Measurements from ENCODE around the gene PUSL1.
A peak's percentile ranks its signal among the peaks of the same experiment; 100 is the strongest.

PUSL1 gene

GRCh38 chr1:1286313-1287261, 21.8 kb upstream of the PUSL1 start:
- Histone ChIP-seq H3K27ac (ENCODE audit: low read length) (no peak overlapping the region), H3K4me3 (ENCODE audit: low read length) (no peak overlapping the region; the same call in 1 of the 2 replicates), H3K4me1 (ENCODE audit: control insufficient read depth, insufficient read depth, low read length) (no peaks in the 10 kb centered on the region), H3K27me3 (ENCODE audit: control insufficient read depth, insufficient read depth, low read length) (no peaks in the 10 kb centered on the region), H3K36me3 (ENCODE audit: control insufficient read depth, insufficient read depth, low read length) (no peaks in the 10 kb centered on the region; the same call in 1 of the 2 replicates), H3K9me3 (ENCODE audit: control insufficient read depth, insufficient read depth, low read length) (no peaks in the 10 kb centered on the region)
- no CpG with 5 or more reads among the region's 50 CpGs for WGBS (ENCODE audit: insufficient coverage, insufficient read length)
- DNase-seq (ENCODE audit: low read depth, low spot score): no peak

- no peaks in the 10 kb centered on the region for H3K9me3 ChIP-seq (ENCODE audit: control insufficient read depth, insufficient read depth, low read length)
- H3K4me1 ChIP-seq (ENCODE audit: control insufficient read depth, insufficient read depth, low read length): no peaks in the 10 kb centered on the region
- no peaks in the 10 kb centered on the region for H3K27me3 ChIP-seq (ENCODE audit: control insufficient read depth, insufficient read depth, low read length)
- no CpG with 5 or more reads among the region's 46 CpGs for WGBS (ENCODE audit: insufficient coverage, insufficient read length)
- DNase-seq (ENCODE audit: low read depth, low spot score): no peak
- no peaks in the 10 kb centered on the region; the same call in 1 of the 2 replicates for H3K36me3 ChIP-seq (ENCODE audit: control insufficient read depth, insufficient read depth, low read length)
- no peak overlapping the region; the same call in 1 of the 2 replicates for H3K4me3 ChIP-seq (ENCODE audit: low read length)
- H3K27ac ChIP-seq (ENCODE audit: low read length): no peak overlapping the region
These were observed 20.9 kb upstream of the PUSL1 start for GRCh38 chr1:1287288-1288110.

- H3K27ac ChIP-seq (ENCODE audit: low read length): no peak overlapping the region
- no CpG with 5 or more reads among the region's 15 CpGs for WGBS (ENCODE audit: insufficient coverage, insufficient read length)
- H3K36me3 ChIP-seq (ENCODE audit: control insufficient read depth, insufficient read depth, low read length): no peaks in the 10 kb centered on the region; the same call in 1 of the 2 replicates
- H3K4me1 ChIP-seq (ENCODE audit: control insufficient read depth, insufficient read depth, low read length): 0 out of 2 replicates have a peak, but pooled peaks cover 2% of the 10 kb centered on the region
- H3K9me3 ChIP-seq (ENCODE audit: control insufficient read depth, insufficient read depth, low read length): no peaks in the 10 kb centered on the region
- no peak overlapping the region for H3K4me3 ChIP-seq (ENCODE audit: low read length)
- no peaks in the 10 kb centered on the region for H3K27me3 ChIP-seq (ENCODE audit: control insufficient read depth, insufficient read depth, low read length)
- no peak for DNase-seq (ENCODE audit: low read depth, low spot score)
These were observed 18.1 kb upstream of the PUSL1 start for GRCh38 chr1:1290238-1290731.

DNA sequence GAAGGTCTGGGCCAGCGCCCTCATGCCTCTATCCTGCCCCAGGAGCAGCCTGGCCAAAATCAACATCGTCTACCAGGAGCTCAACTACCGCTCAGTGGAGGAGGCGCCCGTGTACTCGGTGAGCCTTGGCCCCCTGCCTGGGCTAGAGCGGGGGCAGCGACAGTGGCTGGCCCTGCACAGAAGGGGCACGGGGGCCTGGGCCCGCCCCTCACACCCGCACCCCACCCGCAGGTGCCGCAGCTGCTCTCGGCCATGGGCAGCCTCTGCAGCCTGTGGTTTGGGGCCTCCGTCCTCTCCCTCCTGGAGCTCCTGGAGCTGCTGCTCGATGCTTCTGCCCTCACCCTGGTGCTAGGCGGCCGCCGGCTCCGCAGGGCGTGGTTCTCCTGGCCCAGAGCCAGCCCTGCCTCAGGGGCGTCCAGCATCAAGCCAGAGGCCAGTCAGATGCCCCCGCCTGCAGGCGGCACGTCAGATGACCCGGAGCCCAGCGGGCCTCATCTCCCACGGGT, 17.3 kb upstream of the PUSL1 start:
- Histone ChIP-seq H3K4me3 (ENCODE audit: low read length) (no peak overlapping the region), H3K9me3 (ENCODE audit: control insufficient read depth, insufficient read depth, low read length) (no peaks in the 10 kb centered on the region), H3K27me3 (ENCODE audit: control insufficient read depth, insufficient read depth, low read length) (no peaks in the 10 kb centered on the region), H3K36me3 (ENCODE audit: control insufficient read depth, insufficient read depth, low read length) (no peaks in the 10 kb centered on the region; the same call in 1 of the 2 replicates), H3K4me1 (ENCODE audit: control insufficient read depth, insufficient read depth, low read length) (0 out of 2 replicates have a peak, but pooled peaks cover 2% of the 10 kb centered on the region), H3K27ac (ENCODE audit: low read length) (no peak overlapping the region)
- WGBS (ENCODE audit: insufficient coverage, insufficient read length): no CpG with 5 or more reads among the region's 28 CpGs
- no peak for DNase-seq (ENCODE audit: low read depth, low spot score)

- Histone ChIP-seq H3K9me3 (ENCODE audit: control insufficient read depth, insufficient read depth, low read length) (no peaks in the 10 kb centered on the region), H3K4me1 (ENCODE audit: control insufficient read depth, insufficient read depth, low read length) (0 out of 2 replicates have a peak, but pooled peaks cover 2% of the 10 kb centered on the region), H3K4me3 (ENCODE audit: low read length) (no peak overlapping the region), H3K27me3 (ENCODE audit: control insufficient read depth, insufficient read depth, low read length) (no peaks in the 10 kb centered on the region), H3K27ac (ENCODE audit: low read length) (no peak overlapping the region), H3K36me3 (ENCODE audit: control insufficient read depth, insufficient read depth, low read length) (no peaks in the 10 kb centered on the region; the same call in 1 of the 2 replicates)
- no CpG with 5 or more reads among the region's 45 CpGs for WGBS (ENCODE audit: insufficient coverage, insufficient read length)
- no peak for DNase-seq (ENCODE audit: low read depth, low spot score)
These were observed 16.6 kb upstream of the PUSL1 start for GRCh38 chr1:1291548-1292441.

DNA sequence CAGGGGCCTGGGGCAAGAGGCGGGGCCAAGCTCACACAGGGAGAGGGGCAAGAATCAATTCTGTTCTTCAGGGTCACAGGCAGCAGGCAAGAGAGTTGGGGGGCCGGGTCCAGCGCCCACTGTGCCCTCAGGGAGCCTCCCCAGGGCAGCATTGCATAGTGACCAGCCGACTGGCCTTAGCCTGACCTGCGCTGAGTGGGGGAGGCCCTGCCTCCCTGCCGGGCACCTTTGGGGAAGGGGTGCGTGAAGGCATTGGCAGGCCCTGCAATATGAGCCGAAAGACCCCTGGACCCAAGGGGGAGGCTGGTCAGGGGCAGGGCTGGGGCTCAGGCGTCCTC, 16.0 kb upstream of the PUSL1 start:
- H3K4me1 ChIP-seq (ENCODE audit: control insufficient read depth, insufficient read depth, low read length): 0 out of 2 replicates have a peak, but pooled peaks cover 2% of the 10 kb centered on the region
- no peaks in the 10 kb centered on the region for H3K9me3 ChIP-seq (ENCODE audit: control insufficient read depth, insufficient read depth, low read length)
- no CpG with 5 or more reads among the region's 9 CpGs for WGBS (ENCODE audit: insufficient coverage, insufficient read length)
- H3K27ac ChIP-seq (ENCODE audit: low read length): no peak overlapping the region
- no peak for DNase-seq (ENCODE audit: low read depth, low spot score)
- no peaks in the 10 kb centered on the region for H3K27me3 ChIP-seq (ENCODE audit: control insufficient read depth, insufficient read depth, low read length)
- H3K4me3 ChIP-seq (ENCODE audit: low read length): no peak overlapping the region
- H3K36me3 ChIP-seq (ENCODE audit: control insufficient read depth, insufficient read depth, low read length): no peaks in the 10 kb centered on the region; the same call in 1 of the 2 replicates

DNA sequence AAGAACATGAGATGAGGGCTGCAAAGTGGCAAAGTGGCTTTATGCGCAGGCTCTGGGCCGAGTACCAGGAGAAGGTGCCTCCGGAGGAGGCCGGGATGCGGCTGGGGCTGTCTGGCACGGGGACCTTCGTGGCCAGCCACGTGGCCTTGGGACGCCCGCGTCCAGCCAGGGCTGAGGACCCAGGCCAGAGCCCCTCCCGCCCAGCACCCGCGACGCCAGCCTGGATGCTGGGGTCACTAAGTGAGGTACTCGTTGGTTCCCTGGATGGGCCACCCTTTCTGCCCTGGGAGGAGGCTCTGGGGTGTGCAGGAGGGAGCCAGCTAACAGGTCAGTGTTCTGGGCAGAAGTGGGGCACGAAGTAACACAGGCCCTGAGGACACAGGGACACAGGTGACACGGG, 15.5 kb upstream of the PUSL1 start:
- no peaks in the 10 kb centered on the region for H3K9me3 ChIP-seq (ENCODE audit: control insufficient read depth, insufficient read depth, low read length)
- H3K27ac ChIP-seq (ENCODE audit: low read length): no peak overlapping the region
- WGBS (ENCODE audit: insufficient coverage, insufficient read length): no CpG with 5 or more reads among the region's 18 CpGs
- 0 out of 2 replicates have a peak, but pooled peaks cover 2% of the 10 kb centered on the region for H3K4me1 ChIP-seq (ENCODE audit: control insufficient read depth, insufficient read depth, low read length)
- no peaks in the 10 kb centered on the region; the same call in 1 of the 2 replicates for H3K36me3 ChIP-seq (ENCODE audit: control insufficient read depth, insufficient read depth, low read length)
- no peak for DNase-seq (ENCODE audit: low read depth, low spot score)
- no peaks in the 10 kb centered on the region for H3K27me3 ChIP-seq (ENCODE audit: control insufficient read depth, insufficient read depth, low read length)
- no peak overlapping the region for H3K4me3 ChIP-seq (ENCODE audit: low read length)

DNA sequence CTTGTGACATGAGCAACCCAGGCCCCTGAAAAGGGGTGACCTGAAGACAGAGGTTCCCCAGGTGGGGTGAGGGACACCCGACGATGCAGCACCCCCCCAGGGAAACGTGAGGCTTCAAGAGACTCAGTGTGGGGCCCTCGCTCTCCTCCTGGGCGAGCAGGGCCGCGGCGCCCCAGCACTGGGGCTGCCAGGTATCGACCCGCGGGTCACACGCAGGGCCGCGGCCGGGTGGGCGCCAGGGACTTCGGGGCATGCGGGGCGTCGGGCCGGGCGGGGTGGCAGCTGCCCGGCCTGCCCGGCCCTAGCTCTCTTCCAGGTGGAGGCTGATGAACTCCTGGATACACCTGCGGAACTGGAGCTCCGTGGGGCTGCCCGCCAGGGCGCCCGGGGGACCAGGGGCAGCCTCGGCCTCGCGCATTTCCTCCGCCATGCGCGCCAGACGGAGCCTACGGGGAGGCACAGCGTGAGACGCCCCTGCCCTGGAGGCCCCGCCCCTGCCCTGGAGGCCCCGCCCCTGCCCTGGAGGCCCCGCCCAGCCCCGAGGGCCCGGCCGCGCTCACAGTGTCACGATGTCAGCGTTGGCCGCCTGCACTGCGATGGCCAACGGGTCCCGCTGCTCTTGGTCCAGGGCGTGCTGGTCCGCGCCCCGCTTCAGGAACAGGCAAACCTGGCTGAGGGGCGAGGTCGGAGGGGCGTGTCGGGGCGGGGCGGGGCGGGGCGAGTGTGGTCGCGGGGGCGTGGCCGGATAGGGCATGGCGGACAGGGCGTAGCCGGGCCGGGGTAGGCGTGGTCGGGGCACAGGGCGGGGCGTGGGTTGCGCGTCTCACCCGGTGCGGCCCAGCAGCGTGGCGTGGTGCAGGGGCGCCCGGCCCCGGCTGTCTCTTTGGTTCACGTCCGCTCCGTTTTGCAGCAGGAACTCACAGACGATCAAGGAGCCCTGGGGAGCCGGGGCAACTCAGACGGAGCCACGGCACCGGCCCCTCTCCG, 14.8 kb upstream of the PUSL1 start:
- H3K4me3 ChIP-seq (ENCODE audit: low read length): peak overlapping the region; percentile 37; the same call in 1 of the 2 replicates
- H3K9me3 ChIP-seq (ENCODE audit: control insufficient read depth, insufficient read depth, low read length): no peaks in the 10 kb centered on the region
- H3K27me3 ChIP-seq (ENCODE audit: control insufficient read depth, insufficient read depth, low read length): no peaks in the 10 kb centered on the region
- no CpG with 5 or more reads among the region's 94 CpGs for WGBS (ENCODE audit: insufficient coverage, insufficient read length)
- H3K4me1 ChIP-seq (ENCODE audit: control insufficient read depth, insufficient read depth, low read length): peaks cover 2% of the 10 kb centered on the region; the same call in 1 of the 2 replicates
- DNase-seq (ENCODE audit: low read depth, low spot score): no peak
- H3K27ac ChIP-seq (ENCODE audit: low read length): no peak overlapping the region
- no peaks in the 10 kb centered on the region; the same call in 1 of the 2 replicates for H3K36me3 ChIP-seq (ENCODE audit: control insufficient read depth, insufficient read depth, low read length)

All from iPS DF 6.9 (cell line).